NCI-H524 treated with DMSO at 0.1 percent for 48 hours (cell line): ENCODE data around the gene KPNA4.
"Not testable (repeated sequence)": the region's sequence is repeated elsewhere in the genome, so short reads cannot be mapped to it uniquely, and the experiment has no call there.

Source experiments
- DNase-seq: peaks from one replicate; lab custom pipeline; 2025; lab: John Stamatoyannopoulos, UW

Gene KPNA4

GRCh38 chr3:160573955-160574525, 8.7 kb upstream of the KPNA4 start:
- DNase-seq = not testable (repeated sequence)

- DNase-seq = no peak
These were observed 4.7 kb upstream of the KPNA4 start for GRCh38 chr3:160569894-160570652.

- DNase-seq = no peak
These were observed 3.6 kb upstream of the KPNA4 start for GRCh38 chr3:160568989-160569388.

GRCh38 chr3:160567774-160568173, 2.4 kb upstream of the KPNA4 start:
- DNase-seq = no peak

GRCh38 chr3:160566499-160566898, 1.1 kb upstream of the KPNA4 start:
- DNase-seq = no peak

- DNase-seq = no peak
These were observed 376 bp downstream of the KPNA4 start for GRCh38 chr3:160564949-160565441.

- no peak for DNase-seq
These were observed 986 bp downstream of the KPNA4 start for GRCh38 chr3:160564258-160564911.

- DNase-seq = no peak
These were observed 2.4 kb downstream of the KPNA4 start for GRCh38 chr3:160562952-160563351.

- DNase-seq = no peak
These were observed 7.8 kb downstream of the KPNA4 start for GRCh38 chr3:160557571-160557970.

GRCh38 chr3:160556141-160556540, 9.2 kb downstream of the KPNA4 start:
- no peak for DNase-seq

GRCh38 chr3:160554980-160555379, 10.4 kb downstream of the KPNA4 start:
- no peak for DNase-seq

- no peak for DNase-seq
These were observed 11.5 kb downstream of the KPNA4 start for GRCh38 chr3:160553827-160554226.

GRCh38 chr3:160546727-160547126, 18.6 kb downstream of the KPNA4 start:
- no peak for DNase-seq

- no peak for DNase-seq
These were observed 19.9 kb downstream of the KPNA4 start for GRCh38 chr3:160545504-160545871.

GRCh38 chr3:160544844-160545503, 20.4 kb downstream of the KPNA4 start:
- no peak for DNase-seq

- DNase-seq = no peak
These were observed 24.8 kb downstream of the KPNA4 start for GRCh38 chr3:160540551-160540950.

- no peak for DNase-seq
These were observed 26.5 kb downstream of the KPNA4 start for GRCh38 chr3:160538895-160539294.

- DNase-seq = no peak
These were observed 27.6 kb downstream of the KPNA4 start for GRCh38 chr3:160537729-160538128.

- no peak for DNase-seq
These were observed 33.0 kb downstream of the KPNA4 start for GRCh38 chr3:160532371-160532770.

- no peak for DNase-seq
These were observed 34.1 kb downstream of the KPNA4 start for GRCh38 chr3:160531311-160531710.

GRCh38 chr3:160516391-160516790, 49.0 kb downstream of the KPNA4 start:
- DNase-seq = not testable (repeated sequence)

- DNase-seq = no peak
These were observed 64.0 kb downstream of the KPNA4 start for GRCh38 chr3:160501325-160501724.

GRCh38 chr3:160498202-160498601, 67.2 kb downstream of the KPNA4 start:
- no peak for DNase-seq
